HepG2 (cell line): ENCODE measurements around the gene PGRMC2. TPM values are rescaled to one million over a fixed set of nuclear protein-coding genes. Genes with fewer than 3 reads are reported as not detected.

Experiments used
- CAMTA2 ChIP-seq: sonication (generic); formaldehyde crosslinking; IDR thresholded peaks from 2 replicates; pipeline ENCODE4 v1.4.0; 2020; ENCODE audit warnings: mild to moderate bottlenecking, missing genetic modification reagents, borderline replicate concordance
- CTCF ChIP-seq: sonication (generic); formaldehyde crosslinking; IDR thresholded peaks from 2 replicates; pipeline ENCODE4 v1.5.0; 2020; ENCODE audit warnings: mild to moderate bottlenecking, missing genetic modification reagents, moderate library complexity
- HMGXB4 ChIP-seq, 2 experiments: sonication (generic) in 1 of 2; formaldehyde crosslinking in 1 of 2; IDR thresholded peaks; 2 replicates each; pipeline versions ENCODE4 v1.4.0 to v1.6.1; 2018 to 2020; ENCODE audit warnings: missing genetic modification reagents in 2 of 2, borderline replicate concordance in 1 of 2, low read depth in 1 of 2, mild to moderate bottlenecking in 1 of 2, missing biosample characterization in 1 of 2
- MAX ChIP-seq: IDR thresholded peaks from 2 replicates; pipeline ENCODE4 v1.6.1; 2012; ENCODE audit warnings: inconsistent platforms
- NR1H2 ChIP-seq: sonication (generic); formaldehyde crosslinking; IDR thresholded peaks from 2 replicates; pipeline ENCODE4 v1.8.1; 2022; ENCODE audit warnings: low read depth, missing genetic modification reagents, borderline replicate concordance
- RFXANK ChIP-seq: IDR thresholded peaks from 2 replicates; pipeline ENCODE4 v1.6.1; 2016
- RORA ChIP-seq: sonication (generic); formaldehyde crosslinking; IDR thresholded peaks from 2 replicates; pipeline ENCODE4 v1.5.0; 2020; ENCODE audit warnings: mild to moderate bottlenecking, missing genetic modification reagents, moderate library complexity
- SMARCE1 ChIP-seq: fragments of 450-650 bp; IDR thresholded peaks from 2 replicates; pipeline ENCODE4 v1.6.1; 2017; ENCODE audit warnings: borderline replicate concordance
- TAF15 ChIP-seq: fragments of 200-400 bp; formaldehyde crosslinking; IDR thresholded peaks from one replicate; pipeline ENCODE4 v1.6.1; 2018; ENCODE audit warnings: mild to moderate bottlenecking, low read depth, low read length; ENCODE audit not compliant: poor library complexity, severe bottlenecking
- TEAD3 ChIP-seq: optimal IDR thresholded peaks from 2 replicates; pipeline ENCODE3; 2016; ENCODE audit warnings: borderline replicate concordance
- TSC22D2 ChIP-seq: sonication (generic); formaldehyde crosslinking; IDR thresholded peaks from 2 replicates; pipeline ENCODE4 v1.5.1; 2020; ENCODE audit warnings: missing genetic modification reagents, mild to moderate bottlenecking, borderline replicate concordance
- ZBTB7B ChIP-seq: sonication (generic); formaldehyde crosslinking; IDR thresholded peaks from 2 replicates; pipeline ENCODE4 v1.4.0; 2020; ENCODE audit warnings: missing genetic modification reagents
- ZMAT3 ChIP-seq: sonication (generic); formaldehyde crosslinking; conservative IDR thresholded peaks from 2 replicates; pipeline ENCODE4 v1.7.0; 2021; ENCODE audit warnings: missing genetic modification reagents
- ZNF335 ChIP-seq: sonication (generic); formaldehyde crosslinking; IDR thresholded peaks from 2 replicates; pipeline ENCODE4 v1.4.0; 2020; ENCODE audit warnings: missing genetic modification reagents
- ZNF362 ChIP-seq: sonication (generic); formaldehyde crosslinking; IDR thresholded peaks from 2 replicates; pipeline ENCODE4 v1.4.0; 2020; ENCODE audit warnings: missing genetic modification reagents, mild to moderate bottlenecking, borderline replicate concordance
- ZNF383 ChIP-seq: sonication (generic); formaldehyde crosslinking; IDR thresholded peaks from 2 replicates; pipeline ENCODE4 v1.4.0; 2020; ENCODE audit warnings: missing genetic modification reagents, mild to moderate bottlenecking, borderline replicate concordance
- ZNF562 ChIP-seq: sonication (generic); formaldehyde crosslinking; IDR thresholded peaks from 2 replicates; pipeline ENCODE4 v1.8.0; 2022; ENCODE audit warnings: missing genetic modification reagents, borderline replicate concordance
- ZNF577 ChIP-seq: sonication (generic); formaldehyde crosslinking; IDR thresholded peaks from 2 replicates; pipeline ENCODE4 v1.4.0; 2020; ENCODE audit warnings: mild to moderate bottlenecking, low read depth, missing genetic modification reagents, borderline replicate concordance
- ZNF609 ChIP-seq: sonication (generic); formaldehyde crosslinking; IDR thresholded peaks from 2 replicates; pipeline ENCODE4 v1.4.0; 2020; ENCODE audit warnings: mild to moderate bottlenecking, missing genetic modification reagents, borderline replicate concordance
- ZNF777 ChIP-seq: sonication (generic); formaldehyde crosslinking; IDR thresholded peaks from 2 replicates; pipeline ENCODE4 v1.4.0; 2020; ENCODE audit warnings: missing genetic modification reagents
- polyA plus RNA-seq, 8 experiments: library from polyadenylated mRNA; depleted of rRNA in 3 of 8; stranded (reverse) in 7 of 8; unstranded in 1 of 8; fragments of >200 nt; fragmentation: Illumina TruSeq in 4 of 8; extraction: Trizol in 4 of 8; gene quantifications; 2 replicates each; pipeline versions ENCODE4 v1.2.1 to v1.2.3, GENCODE V29; 2011 to 2016; ENCODE audit warnings: low read depth in 4 of 8, missing spikeins in 1 of 8, mixed read lengths in 1 of 8; ENCODE audit not compliant: insufficient read depth in 1 of 8
- total RNA-seq, 5 experiments: library from RNA; depleted of rRNA; stranded (reverse); fragments of >200 nt; fragmentation: Illumina TruSeq; extraction: Trizol; gene quantifications; 2 replicates each; pipeline ENCODE4 v1.2.3, GENCODE V29; 2016; ENCODE audit warnings: low read depth in 1 of 5

Gene PGRMC2
- total and polyA plus RNA-seq, 2 of the 13 experiments (the other 11 are each of a cell fraction or from before 2014, with no cell fraction given), result 16.0 to 19.8 TPM

- TF ChIP-seq NR1H2 (CRISPR knock-in tag) (no peak), HMGXB4 (CRISPR knock-in tag; IDR thresholded peaks at IDR 0.05; ENCODE audit: borderline replicate concordance in 1 of 2, low read depth in 1 of 2) (0 out of 4 replicates have a peak, but pooled peaks of 1 of the 2 experiments have one; percentile 24), SMARCE1 (no peak), TEAD3 (CRISPR knock-in tag) (peak; percentile 43), CTCF (CRISPR knock-in tag) (peak; percentile 84), ZMAT3 (CRISPR knock-in tag) (no peak), TSC22D2 (CRISPR knock-in tag) (no peak), RFXANK (CRISPR knock-in tag) (no peak), ZNF562 (CRISPR knock-in tag) (no peak), RORA (CRISPR knock-in tag) (no peak), MAX (no peak), ZBTB7B (CRISPR knock-in tag) (0 out of 2 replicates have a peak, but pooled peaks have one; percentile 22), ZNF383 (CRISPR knock-in tag) (no peak), ZNF335 (CRISPR knock-in tag) (no peak), ZNF362 (CRISPR knock-in tag) (no peak), ZNF777 (CRISPR knock-in tag) (no peak), ZNF609 (CRISPR knock-in tag) (no peak; the same call in 1 of the 2 replicates), ZNF577 (no peak), CAMTA2 (CRISPR knock-in tag) (no peak), TAF15 (no peak)
Observed at GRCh38 chr4:128310266-128310697, 22.7 kb upstream of the PGRMC2 start (continued).
